ENCODE results near the gene CHMP2A.

CHMP2A gene

GRCh38 chr19:58575183-58576041 is 20.5 kb upstream of the CHMP2A start:
- peak; percentile 96 for DNase-seq (ENCODE audit: low read depth)
- no peaks in the 10 kb centered on the region for H3K27me3 ChIP-seq (replicated peaks; ENCODE audit: control insufficient read depth, insufficient read depth, low read length)
- H3K36me3 ChIP-seq (ENCODE audit: control insufficient read depth, insufficient read depth, low read length, severe bottlenecking) = peaks cover 7% of the 10 kb centered on the region
- H3K4me3 ChIP-seq (ENCODE audit: low read length) = peak overlapping the region; percentile 89
- H3K9me3 ChIP-seq (ENCODE audit: control insufficient read depth, low read length) = no peaks in the 10 kb centered on the region
- peak overlapping the region; percentile 91 for H3K9ac ChIP-seq (ENCODE audit: low read length)
- H3K4me1 ChIP-seq (ENCODE audit: control insufficient read depth, insufficient read depth, low read length) = peaks cover 27% of the 10 kb centered on the region

GRCh38 chr19:58573658-58574164 is 18.8 kb upstream of the CHMP2A start:
- peak overlapping the region; percentile 92 for H3K9ac ChIP-seq (ENCODE audit: low read length)
- peaks cover 27% of the 10 kb centered on the region for H3K4me1 ChIP-seq (ENCODE audit: control insufficient read depth, insufficient read depth, low read length)
- no peaks in the 10 kb centered on the region for H3K27me3 ChIP-seq (replicated peaks; ENCODE audit: control insufficient read depth, insufficient read depth, low read length)
- H3K36me3 ChIP-seq (ENCODE audit: control insufficient read depth, insufficient read depth, low read length, severe bottlenecking) = peaks cover 11% of the 10 kb centered on the region
- DNase-seq (ENCODE audit: low read depth) = no peak
- no peaks in the 10 kb centered on the region for H3K9me3 ChIP-seq (ENCODE audit: control insufficient read depth, low read length)
- H3K4me3 ChIP-seq (ENCODE audit: low read length) = peak overlapping the region; percentile 90

GRCh38 chr19:58572818-58573657 is 18.1 kb upstream of the CHMP2A start, which contains the start of gene MZF1:
TSS of gene MZF1 (minus strand) at chr19:58573335. CDS start at chr19:58571389, 1,946 bp downstream.
- Histone ChIP-seq H3K9me3 (ENCODE audit: control insufficient read depth, low read length) (no peaks in the 10 kb centered on the region), H3K27me3 (replicated peaks; ENCODE audit: control insufficient read depth, insufficient read depth, low read length) (no peaks in the 10 kb centered on the region), H3K4me1 (ENCODE audit: control insufficient read depth, insufficient read depth, low read length) (peaks cover 24% of the 10 kb centered on the region), H3K36me3 (ENCODE audit: control insufficient read depth, insufficient read depth, low read length, severe bottlenecking) (peaks cover 11% of the 10 kb centered on the region), H3K4me3 (ENCODE audit: low read length) (peak within 1 kb of the TSS; percentile 90), H3K9ac (ENCODE audit: low read length) (peak within 1 kb of the TSS; percentile 92)
- peak; percentile 100 for DNase-seq (ENCODE audit: low read depth)

- Histone ChIP-seq H3K27me3 (replicated peaks; ENCODE audit: control insufficient read depth, insufficient read depth, low read length) (no peaks in the 10 kb centered on the region), H3K4me3 (ENCODE audit: low read length) (peak overlapping the region; percentile 90), H3K36me3 (ENCODE audit: control insufficient read depth, insufficient read depth, low read length, severe bottlenecking) (peaks cover 12% of the 10 kb centered on the region), H3K4me1 (ENCODE audit: control insufficient read depth, insufficient read depth, low read length) (peaks cover 24% of the 10 kb centered on the region), H3K9me3 (ENCODE audit: control insufficient read depth, low read length) (no peaks in the 10 kb centered on the region), H3K9ac (ENCODE audit: low read length) (peak overlapping the region; percentile 92)
- DNase-seq (ENCODE audit: low read depth) = no peak
Measured at GRCh38 chr19:58572026-58572817, 17.3 kb upstream of the CHMP2A start.

- no peak overlapping the region for H3K4me3 ChIP-seq (ENCODE audit: low read length)
- no peak for DNase-seq (ENCODE audit: low read depth)
- no peaks in the 10 kb centered on the region for H3K27me3 ChIP-seq (replicated peaks; ENCODE audit: control insufficient read depth, insufficient read depth, low read length)
- H3K9ac ChIP-seq (ENCODE audit: low read length) = no peak overlapping the region
- H3K4me1 ChIP-seq (ENCODE audit: control insufficient read depth, insufficient read depth, low read length) = peaks cover 24% of the 10 kb centered on the region
- peaks cover 18% of the 10 kb centered on the region for H3K36me3 ChIP-seq (ENCODE audit: control insufficient read depth, insufficient read depth, low read length, severe bottlenecking)
- H3K9me3 ChIP-seq (ENCODE audit: control insufficient read depth, low read length) = no peaks in the 10 kb centered on the region
Measured at GRCh38 chr19:58571575-58571947, 16.7 kb upstream of the CHMP2A start.

- H3K9me3 ChIP-seq (ENCODE audit: control insufficient read depth, low read length) = no peaks in the 10 kb centered on the region
- no peaks in the 10 kb centered on the region for H3K27me3 ChIP-seq (replicated peaks; ENCODE audit: control insufficient read depth, insufficient read depth, low read length)
- H3K4me3 ChIP-seq (ENCODE audit: low read length) = no peak overlapping the region
- H3K9ac ChIP-seq (ENCODE audit: low read length) = no peak overlapping the region
- no peak for DNase-seq (ENCODE audit: low read depth)
- peaks cover 22% of the 10 kb centered on the region for H3K4me1 ChIP-seq (ENCODE audit: control insufficient read depth, insufficient read depth, low read length)
- peaks cover 18% of the 10 kb centered on the region for H3K36me3 ChIP-seq (ENCODE audit: control insufficient read depth, insufficient read depth, low read length, severe bottlenecking)
Measured at GRCh38 chr19:58570770-58571574, 16.1 kb upstream of the CHMP2A start.

GRCh38 chr19:58569943-58570670 is 15.2 kb upstream of the CHMP2A start:
- Histone ChIP-seq H3K27me3 (replicated peaks; ENCODE audit: control insufficient read depth, insufficient read depth, low read length) (no peaks in the 10 kb centered on the region), H3K9me3 (ENCODE audit: control insufficient read depth, low read length) (no peaks in the 10 kb centered on the region), H3K4me1 (ENCODE audit: control insufficient read depth, insufficient read depth, low read length) (peaks cover 21% of the 10 kb centered on the region), H3K4me3 (ENCODE audit: low read length) (no peak overlapping the region), H3K9ac (ENCODE audit: low read length) (no peak overlapping the region), H3K36me3 (ENCODE audit: control insufficient read depth, insufficient read depth, low read length, severe bottlenecking) (peaks cover 18% of the 10 kb centered on the region)
- no peak for DNase-seq (ENCODE audit: low read depth)

GRCh38 chr19:58569191-58569942 is 14.5 kb upstream of the CHMP2A start:
- peaks cover 18% of the 10 kb centered on the region for H3K36me3 ChIP-seq (ENCODE audit: control insufficient read depth, insufficient read depth, low read length, severe bottlenecking)
- no peaks in the 10 kb centered on the region for H3K9me3 ChIP-seq (ENCODE audit: control insufficient read depth, low read length)
- H3K27me3 ChIP-seq (replicated peaks; ENCODE audit: control insufficient read depth, insufficient read depth, low read length) = no peaks in the 10 kb centered on the region
- no peak overlapping the region for H3K4me3 ChIP-seq (ENCODE audit: low read length)
- no peak overlapping the region for H3K9ac ChIP-seq (ENCODE audit: low read length)
- DNase-seq (ENCODE audit: low read depth) = no peak
- peaks cover 17% of the 10 kb centered on the region for H3K4me1 ChIP-seq (ENCODE audit: control insufficient read depth, insufficient read depth, low read length)

GRCh38 chr19:58568453-58569130 is 13.7 kb upstream of the CHMP2A start:
- Histone ChIP-seq H3K27me3 (replicated peaks; ENCODE audit: control insufficient read depth, insufficient read depth, low read length) (no peaks in the 10 kb centered on the region), H3K36me3 (ENCODE audit: control insufficient read depth, insufficient read depth, low read length, severe bottlenecking) (peaks cover 18% of the 10 kb centered on the region), H3K9ac (ENCODE audit: low read length) (no peak overlapping the region), H3K9me3 (ENCODE audit: control insufficient read depth, low read length) (no peaks in the 10 kb centered on the region), H3K4me1 (ENCODE audit: control insufficient read depth, insufficient read depth, low read length) (peaks cover 11% of the 10 kb centered on the region), H3K4me3 (ENCODE audit: low read length) (no peak overlapping the region)
- DNase-seq (ENCODE audit: low read depth) = no peak

All from adipocyte (in vitro differentiated cells).